Measurements from ENCODE around the gene SEC14L5. TPM values are rescaled to one million over a fixed set of nuclear protein-coding genes. Genes with fewer than 3 reads are reported as not detected.
"Not testable (repeated sequence)": the region's sequence is repeated elsewhere in the genome, so short reads cannot be mapped to it uniquely, and the experiment has no call there.

The SEC14L5 gene
- polyA plus RNA-seq, 4 donors = 0.14 to 0.30 (median 0.17) TPM

DNA sequence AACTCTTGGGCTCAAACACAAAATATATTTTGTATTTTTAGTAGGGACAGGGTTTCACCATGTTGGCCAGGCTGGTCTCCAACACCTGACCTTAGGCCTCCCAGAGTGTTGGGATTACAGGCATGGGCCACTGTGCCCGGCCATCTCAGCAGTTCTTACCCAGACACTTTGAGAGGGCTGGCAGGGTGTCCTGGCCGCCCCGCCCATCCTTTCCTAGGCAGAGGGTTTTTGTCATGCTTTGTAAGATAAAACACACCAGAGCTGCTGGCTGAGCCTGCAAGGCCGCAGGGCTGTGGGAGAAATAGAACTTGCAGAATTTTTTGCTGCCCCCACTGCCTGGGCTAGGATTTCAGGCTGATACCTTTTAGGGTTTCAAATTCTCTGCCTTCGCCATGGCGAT, 29.9 kb upstream of the SEC14L5 start:
- no peak for DNase-seq (ENCODE audit: low read depth in 4 of 4, low spot score in 2 of 4)

DNA sequence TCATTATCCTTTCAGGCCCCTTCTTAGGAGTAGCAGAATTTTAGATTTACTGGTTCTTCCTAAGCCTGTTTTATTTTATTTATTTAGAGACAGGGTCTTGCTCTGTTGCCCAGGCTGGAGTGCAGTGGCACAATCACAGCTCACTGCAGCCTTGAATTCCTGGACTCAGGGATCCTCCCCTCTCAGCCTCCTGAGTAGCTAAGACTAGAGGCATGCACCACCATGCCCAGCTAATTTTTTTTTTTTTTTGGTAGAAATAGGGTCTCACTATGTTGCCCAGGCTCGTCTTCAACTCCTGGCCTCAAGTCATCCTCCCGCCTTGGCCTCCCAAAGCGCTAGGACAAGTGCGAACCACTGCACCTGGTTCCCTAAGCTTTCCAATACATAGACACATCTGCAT, 28.5 kb upstream of the SEC14L5 start:
- DNase-seq (ENCODE audit: low read depth in 4 of 4, low spot score in 2 of 4) = not testable (repeated sequence)

DNA sequence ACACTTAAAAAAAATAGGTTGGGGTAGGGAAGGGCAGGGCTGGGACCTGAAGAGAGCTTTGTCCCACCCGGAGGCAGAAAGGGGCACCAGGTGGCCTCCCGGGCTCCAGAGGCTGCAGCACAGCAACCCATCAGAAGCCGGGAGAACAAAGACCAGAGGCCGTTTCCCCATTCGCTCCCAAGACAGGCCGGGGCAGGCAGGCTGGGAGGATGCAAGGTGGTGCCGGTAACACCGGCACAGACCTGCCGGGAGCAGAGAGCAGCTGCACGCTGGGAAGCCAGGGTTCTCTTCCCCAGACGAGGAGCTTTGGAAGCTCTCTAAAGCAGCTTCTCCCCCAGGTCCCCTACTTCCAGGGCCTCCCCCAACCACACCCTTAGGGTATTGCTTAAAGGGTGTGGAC, 26.7 kb upstream of the SEC14L5 start:
- DNase-seq (ENCODE audit: low read depth in 4 of 4, low spot score in 2 of 4) = no peak

DNA sequence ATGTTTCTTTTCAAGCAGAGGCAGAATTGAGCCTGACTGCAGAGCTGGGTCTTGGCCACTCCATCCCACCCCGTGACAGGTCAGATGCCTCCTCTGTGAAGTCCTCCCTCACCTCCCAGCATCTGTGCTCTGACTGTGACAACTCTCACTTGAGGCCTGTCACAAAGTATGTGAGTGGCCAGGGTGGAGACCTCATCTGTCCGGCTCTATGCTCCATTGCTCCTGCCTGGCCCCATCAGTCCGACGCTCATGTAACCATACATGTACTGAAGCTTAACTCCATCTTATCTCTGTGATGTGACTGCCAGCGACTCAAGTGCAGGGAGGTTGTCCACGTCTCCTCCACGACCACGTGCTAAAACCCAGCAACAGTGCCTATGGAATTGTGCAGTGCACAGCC, 24.7 kb upstream of the SEC14L5 start:
- DNase-seq (ENCODE audit: low read depth in 4 of 4, low spot score in 2 of 4) = no peak

DNA sequence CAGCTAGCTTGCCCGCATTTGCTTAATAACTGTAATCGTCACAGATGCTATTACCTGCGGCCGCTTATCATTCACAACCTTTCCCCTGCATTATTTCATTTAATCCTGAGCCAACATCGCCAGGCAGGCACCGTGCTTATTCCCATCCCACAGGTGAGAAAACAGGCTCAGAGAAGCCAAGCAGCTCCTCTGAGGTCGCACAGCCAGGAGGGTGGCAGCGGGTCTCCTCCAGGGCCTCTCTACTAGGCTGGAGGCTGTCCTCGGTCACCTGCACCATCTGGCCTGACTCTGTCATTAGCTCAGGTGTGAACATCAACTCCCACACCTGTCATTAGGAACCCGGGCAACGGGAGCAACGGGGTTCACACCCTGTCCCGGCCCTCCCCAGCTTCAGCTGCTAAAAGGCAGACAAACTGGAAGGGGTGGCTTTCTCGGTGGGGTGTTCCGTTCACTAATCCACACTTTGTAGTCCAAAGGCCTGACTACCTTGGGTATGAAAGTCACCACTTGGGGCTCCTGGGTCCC, 24.2 kb upstream of the SEC14L5 start:
- no peak for DNase-seq (ENCODE audit: low read depth in 4 of 4, low spot score in 2 of 4)

DNA sequence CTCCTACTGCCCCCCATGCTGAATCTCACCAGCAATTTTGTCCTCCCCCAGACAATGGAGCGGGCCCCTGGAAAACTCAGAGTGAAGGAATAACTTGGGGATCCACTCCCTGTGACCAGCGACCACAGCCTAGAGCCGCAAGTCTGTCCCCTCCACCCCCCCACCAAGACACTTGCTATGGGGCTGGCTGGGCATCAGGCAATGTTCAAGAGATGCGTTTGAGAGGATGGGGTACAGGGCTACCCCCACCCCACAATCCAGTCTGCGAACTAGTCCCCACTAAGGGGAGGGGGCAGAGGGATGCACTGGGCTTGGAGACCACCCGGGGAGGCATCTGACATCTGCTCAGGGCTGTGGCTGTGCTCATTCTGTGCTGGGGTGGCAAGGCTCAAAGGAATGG, 23.5 kb upstream of the SEC14L5 start:
- DNase-seq (ENCODE audit: low read depth in 4 of 4, low spot score in 2 of 4) = no peak

DNA sequence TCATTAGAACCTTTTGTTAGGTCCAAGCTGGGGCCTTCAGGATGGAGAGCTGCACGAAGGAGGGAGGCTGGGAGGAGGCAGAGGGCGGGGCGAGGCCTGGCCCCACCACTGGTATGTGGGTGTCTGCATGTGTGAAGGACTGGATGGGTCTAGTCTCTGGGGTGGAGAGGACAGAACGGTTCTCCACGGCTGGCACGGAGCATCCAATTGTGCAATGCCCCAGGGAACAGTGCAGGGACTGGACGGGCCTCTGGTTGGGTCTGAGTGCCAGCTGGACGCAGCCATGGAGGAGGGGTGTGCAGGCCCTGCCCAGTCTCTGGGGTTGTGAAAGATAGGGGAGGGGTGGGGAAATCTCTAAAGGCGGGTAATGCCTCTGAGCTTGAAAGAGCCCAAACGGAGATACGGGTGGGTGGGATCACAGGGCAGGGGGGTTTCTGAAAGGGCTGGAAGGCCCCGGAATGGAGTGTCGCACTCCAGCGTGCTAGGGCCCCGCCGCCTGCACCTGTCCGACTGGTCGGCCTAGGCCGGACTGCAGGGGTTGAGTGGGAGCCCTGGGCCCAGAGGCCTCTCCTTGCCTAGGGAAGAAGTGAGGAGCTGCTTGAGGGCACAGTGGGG, 22.8 kb upstream of the SEC14L5 start:
- DNase-seq (ENCODE audit: low read depth in 4 of 4, low spot score in 2 of 4) = no peak

DNA sequence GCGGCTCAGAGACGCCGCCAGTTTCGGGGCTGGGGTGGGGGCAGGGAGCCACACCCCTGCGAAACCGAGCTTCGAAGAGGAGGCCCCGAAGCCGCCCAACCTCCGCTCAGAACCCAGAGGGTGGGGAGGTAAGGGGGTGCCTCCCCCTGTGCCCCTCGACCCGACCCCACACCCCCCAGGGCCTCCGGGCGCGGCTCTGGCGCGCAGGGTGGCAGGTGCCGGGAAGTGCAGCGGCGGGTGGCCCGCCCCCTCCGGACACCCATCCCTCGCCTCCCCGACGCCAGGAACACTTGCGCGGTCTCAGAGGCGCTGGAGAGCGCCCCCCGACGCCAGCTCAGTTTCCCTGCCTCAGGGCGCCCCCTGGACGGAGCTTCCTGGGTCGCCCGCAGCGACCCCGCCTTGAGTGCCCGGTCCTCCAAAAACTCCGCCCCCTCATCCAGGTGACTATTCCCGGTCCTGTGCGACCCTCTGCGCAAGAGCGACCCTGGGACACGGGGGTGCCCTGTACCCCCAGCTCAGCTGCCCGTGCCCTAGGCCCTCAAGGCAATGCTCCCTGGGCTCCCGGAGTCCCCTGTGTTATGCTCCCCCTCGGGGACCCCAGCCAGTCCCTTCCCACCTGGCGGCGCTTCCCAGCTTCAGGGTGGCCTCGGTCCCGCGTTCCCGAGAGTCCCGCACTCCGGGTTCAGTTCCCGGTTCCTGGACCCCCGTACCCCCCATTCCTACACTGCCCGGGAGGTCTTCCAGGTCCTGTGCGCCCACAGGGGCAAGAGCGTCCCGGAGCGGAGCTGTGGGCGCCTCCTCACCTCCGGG, 21.7 kb upstream of the SEC14L5 start:
- no peak for DNase-seq (ENCODE audit: low read depth in 4 of 4, low spot score in 2 of 4)

DNA sequence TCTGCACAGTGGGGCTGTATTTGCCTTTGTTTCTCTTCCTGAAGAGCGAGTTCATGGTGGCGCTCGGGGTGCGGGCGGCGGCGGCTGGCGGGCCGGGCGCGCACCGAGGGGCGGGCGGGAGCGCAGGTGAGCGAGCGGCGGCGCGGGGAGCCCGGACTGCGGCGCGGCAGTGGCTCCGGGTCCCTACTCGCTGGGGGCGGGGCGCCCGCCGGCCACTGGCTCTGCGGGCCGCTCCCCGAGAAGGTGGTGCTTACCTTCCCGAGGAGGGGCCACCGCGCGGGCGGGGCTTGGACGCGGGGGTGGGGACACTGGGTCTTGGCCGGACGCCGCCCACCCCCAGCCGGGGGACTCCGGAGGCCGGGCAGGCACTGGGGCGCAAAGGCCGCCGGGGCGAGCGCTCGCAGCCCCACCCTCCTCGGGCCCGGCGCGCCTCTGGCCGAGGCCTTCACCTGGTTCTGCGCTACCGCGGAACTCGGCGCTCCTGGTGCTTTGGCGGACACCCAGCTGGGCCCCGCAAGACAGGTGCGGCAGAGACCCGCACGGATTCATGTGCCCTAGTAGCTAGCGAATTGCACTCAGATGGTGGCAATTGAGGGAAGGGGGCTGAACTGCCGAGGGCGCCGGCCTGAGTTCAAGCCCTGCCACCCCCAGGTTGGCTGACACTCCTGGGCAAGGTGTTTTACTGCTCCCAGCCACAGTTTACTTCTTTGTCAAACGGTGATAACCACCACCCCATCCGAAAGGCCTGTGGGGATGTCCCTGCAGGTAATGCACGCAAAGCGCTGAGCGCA, 20.9 kb upstream of the SEC14L5 start, which contains the start of gene PPL:
TSS of gene PPL (minus strand) at position 158 of the 791 bp plus-strand sequence. CDS start at position 55, 103 bp downstream.
- no peak for DNase-seq (ENCODE audit: low read depth in 4 of 4, low spot score in 2 of 4)

DNA sequence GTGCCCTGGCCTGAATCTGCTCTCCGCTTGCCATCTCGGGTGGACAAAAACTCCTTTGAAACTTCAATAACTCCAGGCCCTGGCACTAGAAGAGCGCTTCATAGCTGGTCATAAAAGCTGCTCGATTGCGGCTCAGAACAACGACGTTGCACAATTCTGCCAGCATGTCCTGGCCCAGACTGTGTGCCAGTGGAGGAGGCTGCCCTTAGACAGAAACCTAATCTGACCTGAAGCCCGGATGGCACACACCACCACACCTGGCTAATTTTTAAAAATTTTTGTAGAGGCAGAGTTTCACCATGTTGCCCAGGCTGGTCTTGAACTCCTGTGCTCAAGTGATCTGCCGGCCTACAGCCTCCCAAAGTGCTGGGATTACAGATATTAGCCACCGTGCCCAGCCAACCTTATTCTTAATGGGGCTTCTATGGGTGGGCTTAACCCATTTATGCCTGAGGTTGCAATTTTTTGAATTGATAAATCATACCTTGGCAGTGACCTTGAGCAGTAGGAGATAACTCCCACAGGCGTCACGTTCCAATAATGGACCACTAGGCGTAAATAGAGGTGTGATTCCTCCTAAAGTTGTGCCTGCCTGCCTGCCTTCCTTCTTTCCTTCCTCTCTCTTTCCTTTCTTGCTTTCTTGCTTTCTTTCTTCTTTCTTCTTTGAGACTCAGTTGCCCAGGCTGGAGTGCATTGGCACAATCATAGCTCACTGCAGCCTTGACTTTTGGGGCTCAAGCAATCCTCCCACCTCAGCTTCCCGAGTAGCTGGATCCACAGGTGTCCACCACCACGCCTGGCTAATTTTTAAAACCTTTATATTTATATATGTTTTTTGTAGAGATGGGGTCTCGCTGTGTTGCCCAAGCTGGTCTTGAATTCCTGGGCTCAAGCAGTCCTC, 20.1 kb upstream of the SEC14L5 start:
- DNase-seq (ENCODE audit: low read depth in 4 of 4, low spot score in 2 of 4) = no peak

DNA sequence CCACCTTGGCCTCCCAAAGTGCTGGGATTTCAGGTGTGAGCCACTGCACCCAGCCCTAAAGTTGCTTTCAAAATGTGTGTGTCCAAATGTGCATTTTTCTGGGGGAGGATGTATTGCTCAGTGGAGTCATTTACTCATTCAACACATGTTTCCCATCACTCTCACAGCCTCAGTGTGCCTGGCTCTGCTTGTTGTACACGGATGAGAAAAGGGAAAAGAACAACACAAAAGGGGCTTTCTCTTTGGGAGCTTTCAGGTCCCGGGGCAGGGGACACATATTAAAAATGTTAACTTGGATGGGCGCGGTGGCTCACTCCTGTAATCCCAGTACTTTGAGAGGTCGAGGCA, 19.5 kb upstream of the SEC14L5 start:
- DNase-seq (ENCODE audit: low read depth in 4 of 4, low spot score in 2 of 4) = no peak

DNA sequence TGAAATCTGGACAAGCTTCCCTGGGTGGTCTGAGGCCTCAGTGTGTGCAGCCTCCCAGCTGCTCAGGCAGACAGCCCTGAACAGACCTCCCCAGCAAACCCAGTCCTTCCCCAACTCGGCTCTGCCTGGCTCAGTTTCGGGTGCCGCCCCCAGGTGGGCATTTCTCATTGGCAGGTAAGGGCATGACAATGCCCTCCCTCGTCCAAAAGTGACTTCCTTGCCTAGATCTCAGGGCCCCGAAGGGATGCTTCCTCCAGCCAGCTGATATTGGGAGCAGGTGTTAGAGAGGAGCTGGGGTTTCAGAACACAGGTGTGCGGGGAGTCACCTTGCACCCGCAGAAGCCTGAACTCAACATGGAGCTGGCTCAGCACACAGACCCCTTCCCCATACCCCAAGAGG, 17.4 kb upstream of the SEC14L5 start:
- no peak for DNase-seq (ENCODE audit: low read depth in 4 of 4, low spot score in 2 of 4)

DNA sequence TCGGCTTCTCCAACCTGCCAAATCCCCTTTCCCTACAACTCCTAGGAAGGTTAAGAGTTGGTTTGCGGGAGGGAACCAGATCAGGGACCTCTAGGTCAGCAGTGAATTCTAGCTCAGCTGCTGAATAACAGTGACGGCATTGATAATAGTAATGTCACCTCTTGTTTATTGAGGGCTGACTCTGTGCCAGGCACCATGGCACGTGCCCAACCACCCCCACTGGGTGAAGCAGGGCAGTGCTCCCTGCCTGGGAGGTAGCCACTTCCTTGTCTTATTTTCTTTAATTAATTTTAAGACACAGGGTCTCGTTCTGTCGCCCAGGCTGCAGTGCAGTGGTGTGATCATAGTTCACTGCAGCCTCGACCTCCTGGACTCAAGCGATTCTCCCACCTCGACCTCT, 15.6 kb upstream of the SEC14L5 start:
- no peak for DNase-seq (ENCODE audit: low read depth in 4 of 4, low spot score in 2 of 4)

DNA sequence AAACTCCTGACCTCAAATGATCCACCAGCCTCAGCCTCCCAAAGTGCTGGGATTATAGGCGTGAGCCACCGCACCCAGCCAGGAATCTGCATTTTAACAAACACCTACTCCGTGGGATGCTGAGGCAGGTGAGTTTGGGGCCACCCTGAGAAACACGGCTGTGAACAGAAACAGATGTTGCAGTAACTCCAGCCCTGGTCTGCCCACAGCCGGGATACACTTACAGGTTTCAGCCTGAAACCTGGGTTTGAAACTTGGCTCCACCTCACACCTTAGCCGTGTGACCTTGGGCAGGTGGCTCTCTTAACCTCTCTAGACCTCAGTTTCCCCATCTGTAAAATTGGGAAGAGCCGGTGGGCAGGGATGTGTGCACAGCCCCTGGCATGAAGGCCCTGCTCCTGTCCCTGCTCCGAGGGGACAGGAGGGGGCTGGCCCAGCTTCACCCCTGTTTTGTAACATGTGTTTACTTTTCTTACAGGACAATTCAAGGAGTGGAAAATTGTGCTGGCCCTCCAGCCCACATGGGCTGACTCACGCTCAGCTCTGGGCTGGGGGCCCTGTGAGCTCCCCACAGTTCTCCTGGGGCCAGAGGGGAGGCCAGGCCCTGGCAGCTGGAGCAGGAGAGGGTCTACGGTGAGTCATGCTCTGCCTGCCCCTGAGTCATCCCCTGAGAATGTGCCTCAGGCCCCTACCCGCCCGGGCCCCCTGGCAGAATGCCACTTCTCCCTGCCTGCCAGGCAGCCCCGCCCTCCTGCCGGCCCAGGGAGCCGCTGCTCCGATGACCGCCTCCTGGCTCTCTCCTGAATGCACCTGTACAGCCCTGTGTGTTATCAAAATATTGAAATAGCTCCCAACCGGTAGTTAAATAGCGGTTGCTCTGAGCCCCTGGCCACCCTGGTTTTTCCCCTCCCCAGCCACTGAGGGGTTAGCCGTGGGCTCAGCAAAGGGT, 13.5 kb upstream of the SEC14L5 start:
- no peak for DNase-seq (ENCODE audit: low read depth in 4 of 4, low spot score in 2 of 4)

DNA sequence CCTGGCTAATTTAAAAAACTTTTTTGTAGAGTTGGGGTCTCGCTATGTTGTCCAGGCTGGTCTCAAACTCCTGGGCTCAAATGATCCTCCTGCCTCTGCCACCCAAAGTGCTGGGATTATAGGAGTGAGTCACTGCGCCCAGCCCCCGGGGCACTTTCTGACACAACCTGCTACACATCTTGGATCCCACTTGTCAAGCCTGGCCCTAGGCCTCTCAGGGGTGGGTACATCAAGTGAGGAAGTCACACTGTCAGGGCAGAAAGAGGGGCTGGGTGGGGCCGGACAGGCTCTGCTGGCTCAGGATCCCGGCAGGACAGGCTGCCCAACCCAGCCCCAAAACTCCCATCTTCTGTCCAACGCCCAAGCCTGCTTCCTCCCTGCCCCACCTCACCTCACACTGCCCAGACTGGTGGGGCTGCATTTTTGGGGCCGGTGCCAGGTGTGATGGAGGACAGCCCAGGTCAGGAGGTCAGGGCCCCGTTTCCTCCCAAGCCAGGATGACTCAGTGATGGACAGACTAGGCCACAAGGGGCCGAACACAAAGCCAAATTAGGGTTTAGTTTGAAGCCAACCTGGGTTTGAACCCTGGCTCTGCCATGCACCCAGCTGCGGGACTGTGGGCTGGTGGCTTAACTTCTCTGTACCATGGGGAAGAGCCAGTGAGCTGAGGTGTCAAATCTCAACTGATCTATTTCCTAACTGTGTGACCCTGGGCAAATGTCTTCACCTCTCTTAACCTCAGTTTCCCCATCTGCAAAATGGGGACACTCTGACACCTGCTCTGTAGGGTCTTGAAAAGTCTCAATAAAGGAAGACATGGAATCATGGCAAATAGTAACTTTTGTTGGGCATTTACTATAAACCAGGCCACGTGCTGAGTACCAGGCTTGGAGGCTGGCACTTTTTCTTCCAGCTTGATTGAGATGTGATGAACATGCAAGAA, 12.3 kb upstream of the SEC14L5 start:
- no peak for DNase-seq (ENCODE audit: low read depth in 4 of 4, low spot score in 2 of 4)

DNA sequence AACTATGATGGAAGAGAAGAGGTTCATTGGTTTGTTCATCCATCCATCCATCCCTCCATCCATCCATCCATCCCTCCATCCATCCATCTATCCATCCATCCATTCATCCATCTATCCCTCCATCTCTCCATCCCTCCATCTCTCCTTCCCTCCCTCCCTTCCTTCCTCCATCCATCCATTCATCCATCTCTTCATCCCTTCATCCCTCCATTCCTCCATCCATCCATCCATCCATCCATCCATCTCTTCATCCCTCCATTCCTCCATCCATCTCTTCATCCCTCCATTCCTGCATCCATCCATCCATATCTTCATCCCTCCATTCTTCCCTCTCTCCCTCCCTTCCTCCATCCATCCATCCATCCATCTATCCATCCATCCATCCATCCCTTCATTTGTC, 11.2 kb upstream of the SEC14L5 start:
- no peak for DNase-seq (ENCODE audit: low read depth in 4 of 4, low spot score in 2 of 4)

DNA sequence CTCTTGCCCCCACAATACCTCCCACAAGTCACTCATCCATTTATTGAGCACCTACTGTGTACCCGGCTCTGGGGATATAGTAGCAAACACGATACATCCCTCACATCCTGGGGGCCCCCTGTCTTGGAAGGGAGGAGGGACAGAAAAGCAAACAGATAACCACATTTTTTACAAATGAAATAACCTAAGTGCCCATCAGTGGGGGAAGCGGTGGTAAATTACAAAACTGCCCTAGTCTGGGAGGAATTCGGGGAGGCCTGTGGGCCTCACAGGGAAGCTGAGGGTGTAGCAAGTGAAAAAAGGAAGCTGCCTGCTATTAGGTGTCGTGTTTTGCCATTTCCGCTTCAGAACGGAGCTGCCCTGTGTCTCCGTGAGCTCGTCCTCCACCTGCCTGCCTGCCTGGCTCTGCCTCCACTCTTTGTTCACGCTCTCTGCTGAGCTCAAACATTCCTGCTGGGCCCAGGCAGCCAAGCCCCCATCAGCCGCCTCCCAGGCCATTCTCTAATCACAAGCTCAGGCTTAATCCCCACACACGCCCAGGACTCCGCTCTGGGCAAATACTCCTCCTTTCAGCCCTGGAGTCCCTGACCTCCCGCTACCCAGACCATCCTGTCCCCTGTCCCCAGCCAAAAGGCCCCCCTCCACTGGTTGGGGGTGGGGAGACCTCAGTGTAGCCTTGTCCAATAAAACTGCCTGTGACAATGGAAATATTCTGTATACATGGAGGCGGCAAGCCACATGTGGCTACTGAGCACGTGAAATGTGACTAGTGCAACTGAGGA, 10.2 kb upstream of the SEC14L5 start:
- DNase-seq (ENCODE audit: low read depth in 4 of 4, low spot score in 2 of 4) = no peak

Measured in left renal cortex interstitium (tissue), 4 donors.